Stromal cell of bone marrow (primary cell): ENCODE data around the gene SYNGR3.
"Not testable (repeated sequence)": the region's sequence is repeated elsewhere in the genome, so short reads cannot be mapped to it uniquely, and the experiment has no call there.

ENCODE experiments used
- DNase-seq: peaks from one replicate; pipeline ENCODE4 v3.0.0-alpha.2; 2012; ENCODE audit warnings: low read depth

Gene SYNGR3

DNA sequence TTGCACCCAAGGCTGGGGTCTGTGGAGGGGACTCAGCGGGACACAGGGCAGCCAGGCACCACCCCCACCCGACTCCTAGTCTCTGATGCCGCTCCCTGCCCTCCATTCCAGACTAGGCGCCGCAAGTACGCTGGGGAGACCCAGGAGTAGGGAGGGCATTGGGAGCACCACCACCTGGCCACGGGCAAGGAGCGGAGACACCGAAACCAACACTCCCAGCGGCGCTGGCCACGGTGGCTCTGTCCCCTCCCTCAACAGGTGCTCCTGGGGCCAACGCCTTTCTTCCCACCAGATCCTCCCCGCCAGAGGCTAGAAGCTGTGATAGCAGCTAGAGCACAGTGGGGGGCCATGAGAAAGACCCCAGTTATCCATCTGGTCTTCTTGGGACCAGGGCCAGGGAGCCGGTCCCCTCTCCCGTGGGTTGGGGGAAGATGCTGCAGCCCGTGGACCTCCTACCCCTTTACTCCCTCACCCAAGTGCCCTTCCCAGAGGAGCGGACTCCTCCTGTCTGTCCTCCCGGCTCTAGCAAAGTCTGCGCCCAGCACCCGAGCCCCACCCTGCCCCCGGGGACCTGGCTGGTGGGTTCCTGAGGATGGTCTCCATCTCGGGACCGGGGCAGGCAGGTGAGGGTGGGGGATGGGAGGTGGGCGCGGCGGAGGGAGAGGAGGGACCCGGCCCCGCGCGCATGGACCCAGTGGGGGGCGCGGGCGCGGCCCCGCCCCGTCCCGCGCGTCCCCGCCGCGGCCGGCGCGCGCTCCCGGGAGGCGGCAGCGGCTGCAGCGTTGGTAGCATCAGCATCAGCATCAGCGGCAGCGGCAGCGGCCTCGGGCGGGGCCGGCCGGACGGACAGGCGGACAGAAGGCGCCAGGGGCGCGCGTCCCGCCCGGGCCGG, at the start of gene SYNGR3:
Gene SYNGR3, plus strand, starts transcription at position 762 of the 892 bp plus-strand sequence. CDS start 133 bp downstream, outside the sequence.
- no peak for DNase-seq

DNA sequence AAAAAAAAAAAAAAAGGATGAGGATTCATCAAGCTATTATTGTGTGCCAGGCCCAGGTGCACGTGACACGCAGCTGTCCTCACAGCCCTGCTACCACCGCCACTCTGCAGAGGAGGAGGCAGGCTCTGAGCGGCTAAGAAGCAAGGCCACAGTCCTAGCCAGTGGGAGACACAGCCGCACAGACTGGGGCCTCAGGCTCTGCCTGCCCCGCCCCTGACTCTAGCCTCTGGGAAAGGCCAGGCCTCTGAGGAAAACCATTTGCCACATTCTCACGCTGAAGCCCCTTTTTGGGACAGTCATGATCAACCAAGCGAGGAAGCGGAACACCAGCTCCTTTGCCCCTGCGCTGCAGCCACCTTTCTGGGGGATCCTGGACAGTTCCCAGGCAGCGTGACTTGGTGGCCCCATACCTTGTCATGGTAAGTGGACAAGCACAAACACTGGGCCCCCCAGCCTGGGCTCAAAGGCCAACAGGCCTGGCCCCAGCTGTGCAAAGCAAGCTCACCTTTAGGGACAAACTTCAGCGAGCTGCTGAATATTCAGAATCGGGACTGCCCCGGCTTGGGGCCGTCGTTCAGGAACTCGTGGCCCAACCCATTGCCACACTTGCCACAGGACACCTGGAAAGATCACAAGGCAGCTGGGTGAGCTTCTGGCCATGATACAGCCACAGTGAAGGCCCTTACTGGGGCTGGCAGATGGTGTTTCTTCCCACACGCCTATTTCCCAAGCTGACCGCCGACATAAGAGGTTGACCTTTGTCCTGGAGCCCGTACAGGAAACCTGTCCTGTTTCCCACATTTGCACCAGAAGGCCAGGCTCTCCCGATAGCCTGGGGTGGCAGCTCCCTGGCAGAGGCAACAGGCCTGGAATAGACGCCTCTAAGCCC, 49.3 kb upstream of the SYNGR3 start:
- no peak for DNase-seq

- DNase-seq, result no peak
Measured at GRCh38 chr16:1941162-1942046, 48.4 kb upstream of the SYNGR3 start.

DNA sequence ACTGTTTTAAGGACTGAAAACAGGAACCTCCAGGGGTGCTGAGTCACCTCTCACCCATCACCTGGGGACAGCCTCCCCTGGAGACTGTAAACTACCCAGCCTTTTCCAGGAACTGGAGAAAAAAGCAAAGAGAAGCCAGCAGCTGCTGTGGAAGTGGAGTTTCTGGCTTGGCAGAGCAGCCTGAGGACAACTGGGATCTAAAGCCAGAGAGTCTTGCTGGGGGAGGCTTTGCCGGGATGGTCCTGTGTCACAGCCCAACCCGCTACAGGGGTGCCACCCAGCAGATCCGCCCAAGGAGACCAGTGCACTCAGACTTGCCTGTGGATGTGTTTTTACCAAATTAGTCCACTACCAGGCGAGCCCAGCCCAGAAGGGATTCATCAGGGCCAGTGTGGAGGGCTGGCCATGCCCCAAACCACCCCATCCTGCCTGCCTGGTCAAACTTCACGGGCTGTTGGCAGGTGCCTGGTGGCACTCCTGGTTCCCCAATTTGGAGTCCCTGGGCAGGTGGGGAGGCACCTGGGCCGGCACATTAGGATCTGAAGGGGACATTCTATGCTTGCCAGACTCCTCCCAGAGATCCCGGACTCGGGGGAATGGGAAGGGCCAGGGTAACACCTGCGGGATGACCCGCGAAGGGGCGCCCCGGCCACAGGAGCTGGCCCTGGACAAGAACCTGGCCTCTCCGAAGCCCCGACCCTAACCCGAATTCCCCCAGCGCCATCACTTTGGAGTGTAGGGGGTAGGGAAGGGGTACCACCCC, 47.5 kb upstream of the SYNGR3 start:
- DNase-seq, result no peak

DNA sequence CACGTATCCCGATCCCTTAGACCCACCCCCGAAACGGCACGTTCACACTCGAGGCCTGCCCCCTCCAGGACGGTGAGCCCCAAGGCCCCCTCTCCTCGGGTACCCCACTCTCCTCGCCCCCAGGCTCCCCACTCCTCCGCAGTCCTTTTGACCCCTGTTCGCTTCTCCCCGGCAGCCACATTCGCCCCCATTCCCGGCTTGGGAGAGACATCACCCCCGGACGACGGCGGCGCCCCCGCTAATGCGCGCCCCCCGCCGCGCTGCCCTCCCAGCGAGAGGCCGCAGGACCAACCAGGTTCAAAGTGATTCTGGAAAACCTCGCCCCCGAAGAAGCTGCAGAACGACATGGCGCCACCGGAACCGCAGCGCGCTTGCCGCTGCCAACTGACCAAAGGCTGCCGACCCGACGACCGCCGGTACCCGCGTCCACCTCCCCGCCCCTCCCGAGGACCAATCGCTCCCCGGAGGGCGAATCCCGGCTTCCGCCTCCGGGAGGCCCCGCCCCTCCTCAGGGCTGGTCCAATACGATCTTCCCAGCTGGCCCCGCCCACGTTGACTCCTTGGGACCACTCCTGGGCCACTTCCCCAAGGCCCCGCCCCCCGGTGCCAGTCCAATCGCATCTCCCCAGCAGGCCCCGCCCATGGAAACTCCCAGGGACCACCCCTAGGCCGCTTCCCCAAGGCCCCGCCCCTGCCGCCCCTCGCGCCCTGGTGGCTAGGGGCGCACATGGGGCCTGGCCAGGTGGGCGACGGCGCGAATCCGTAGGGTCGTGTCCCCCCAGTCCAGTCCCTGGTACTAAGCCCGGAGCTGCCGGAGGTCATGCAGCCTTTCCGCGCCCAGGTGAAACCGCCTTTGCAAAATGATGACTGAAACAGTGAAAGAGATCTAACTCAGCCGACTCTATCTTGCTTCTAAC, 46.7 kb upstream of the SYNGR3 start, which contains the start of gene MSRB1:
Gene MSRB1, minus strand, starts transcription at position 390 of the 917 bp plus-strand sequence. Its CDS starts 43 bp downstream, at position 347.
- DNase-seq, result peak; percentile 97

DNA sequence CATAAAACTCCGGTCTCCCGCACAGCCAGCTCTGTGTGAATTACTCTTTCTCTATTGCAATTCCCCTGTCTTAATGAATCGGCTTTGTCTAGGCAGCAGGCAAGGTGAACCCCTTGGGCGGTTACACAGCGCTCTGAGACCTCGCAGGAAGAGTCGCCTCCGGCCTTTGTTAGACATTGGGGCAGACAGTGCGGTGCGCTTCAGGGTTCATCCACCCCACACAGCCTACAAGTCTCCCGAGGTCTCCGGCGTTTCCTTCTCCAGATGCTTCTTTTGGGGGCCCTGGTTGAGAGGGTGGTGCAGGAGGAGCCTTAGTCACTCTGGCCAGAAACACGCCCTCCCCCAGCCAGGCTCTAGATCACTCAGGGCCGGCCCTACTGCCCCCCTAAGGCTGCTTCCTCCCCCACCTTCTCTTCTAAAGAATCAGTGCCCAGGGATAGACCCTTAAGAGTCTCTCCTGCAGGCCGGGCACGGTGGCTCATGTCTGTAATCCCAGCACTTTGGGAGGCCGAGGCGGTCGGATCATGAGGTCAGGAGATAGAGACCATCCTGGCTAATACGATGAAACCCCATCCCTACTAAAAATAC, 45.1 kb upstream of the SYNGR3 start:
- no peak for DNase-seq

GRCh38 chr16:1945559-1946391, 44.0 kb upstream of the SYNGR3 start:
- no peak for DNase-seq

DNA sequence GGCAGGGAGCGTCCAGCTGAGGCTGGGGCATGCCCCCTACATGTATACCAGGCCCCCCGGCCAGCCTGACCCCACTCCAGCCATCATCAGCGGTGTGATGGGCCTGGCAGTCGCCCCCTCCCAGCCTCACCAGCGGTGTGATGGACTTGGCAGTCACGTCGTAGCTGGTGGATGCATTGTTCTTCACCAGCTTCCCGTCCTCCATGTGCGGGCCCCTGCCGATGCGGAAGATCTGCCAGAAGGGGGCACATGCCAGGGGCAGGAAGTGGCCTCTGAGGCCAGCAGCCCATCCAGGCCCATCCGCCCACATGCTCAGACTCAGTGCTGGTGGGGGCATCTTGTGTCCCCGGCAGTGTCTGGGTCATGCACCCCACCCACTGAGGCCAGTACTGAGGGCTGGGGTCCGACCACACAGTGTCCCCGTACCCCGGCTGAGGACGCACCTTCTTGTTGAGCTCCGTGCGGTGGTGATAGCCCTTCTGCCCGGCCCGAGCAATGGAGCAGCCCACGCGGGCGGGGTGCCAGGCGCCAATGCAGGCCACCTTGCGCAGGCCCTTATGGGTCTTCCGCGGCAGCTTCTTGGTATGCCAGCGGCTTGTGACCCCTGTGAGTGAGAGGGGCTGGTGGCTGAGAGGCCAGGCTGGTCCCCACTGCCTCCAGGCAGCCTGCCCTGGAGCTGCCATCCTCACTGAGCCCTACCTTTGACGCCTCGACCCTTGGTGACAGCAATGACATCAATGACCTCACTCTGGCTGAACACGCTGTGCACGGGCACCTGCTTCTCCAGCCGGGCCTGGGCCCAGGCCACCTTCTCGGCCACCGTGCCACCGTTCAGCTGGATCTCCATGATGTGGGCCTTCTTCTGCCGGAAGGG, 43.0 kb upstream of the SYNGR3 start:
- no peak for DNase-seq

DNA sequence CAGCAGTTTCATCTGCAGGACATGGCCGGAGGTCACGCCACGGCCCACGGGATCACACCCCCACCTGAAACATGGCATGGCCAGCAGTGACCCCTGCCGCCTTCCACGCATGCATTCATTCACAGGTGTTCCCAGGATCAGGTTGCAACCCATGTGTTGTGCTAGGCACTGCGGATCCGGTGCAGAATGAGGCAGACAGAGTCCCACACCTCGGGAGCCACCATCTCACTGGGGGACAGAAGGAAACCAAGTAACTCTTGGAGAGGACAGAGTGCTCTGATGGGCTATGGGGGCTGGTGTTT, 42.5 kb upstream of the SYNGR3 start:
- no peak for DNase-seq

DNA sequence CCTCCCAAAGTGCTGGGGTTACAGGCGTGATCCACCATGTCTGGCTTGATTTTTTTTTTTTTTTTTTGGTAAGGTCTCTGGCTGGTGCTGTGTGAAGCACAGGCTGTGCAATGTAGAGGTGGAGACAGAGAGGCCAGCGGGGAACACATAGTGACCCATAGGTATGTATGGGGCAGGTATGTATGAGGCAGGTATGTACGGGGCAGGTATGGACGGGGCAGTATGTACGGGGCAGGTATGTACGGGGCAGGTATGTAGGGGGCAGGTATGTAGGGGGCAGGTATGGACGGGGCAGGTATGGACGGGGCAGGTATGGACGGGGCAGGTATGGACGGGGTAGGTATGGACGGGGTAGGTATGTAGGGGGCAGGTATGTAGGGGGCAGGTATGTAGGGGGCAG, 40.3 kb upstream of the SYNGR3 start:
- DNase-seq, result no peak

DNA sequence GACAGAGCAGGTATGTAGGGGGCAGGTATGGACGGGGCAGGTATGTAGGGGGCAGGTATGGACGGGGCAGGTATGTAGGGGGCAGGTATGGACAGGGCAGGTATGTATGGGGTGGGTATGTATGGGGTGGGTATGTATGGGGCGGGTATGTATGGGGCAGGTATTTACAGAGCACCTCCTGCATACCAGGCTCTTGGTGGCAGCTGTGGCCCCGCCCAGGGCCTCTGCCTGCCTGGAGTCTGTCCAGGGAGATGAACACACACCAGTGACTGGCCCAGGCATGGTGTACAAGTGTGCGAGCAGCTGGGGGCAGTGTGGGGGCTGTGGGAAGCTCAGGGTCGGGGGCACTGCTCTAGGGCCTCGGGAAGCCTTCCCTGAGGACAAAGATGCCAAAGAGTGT, 39.7 kb upstream of the SYNGR3 start:
- DNase-seq, result no peak

DNA sequence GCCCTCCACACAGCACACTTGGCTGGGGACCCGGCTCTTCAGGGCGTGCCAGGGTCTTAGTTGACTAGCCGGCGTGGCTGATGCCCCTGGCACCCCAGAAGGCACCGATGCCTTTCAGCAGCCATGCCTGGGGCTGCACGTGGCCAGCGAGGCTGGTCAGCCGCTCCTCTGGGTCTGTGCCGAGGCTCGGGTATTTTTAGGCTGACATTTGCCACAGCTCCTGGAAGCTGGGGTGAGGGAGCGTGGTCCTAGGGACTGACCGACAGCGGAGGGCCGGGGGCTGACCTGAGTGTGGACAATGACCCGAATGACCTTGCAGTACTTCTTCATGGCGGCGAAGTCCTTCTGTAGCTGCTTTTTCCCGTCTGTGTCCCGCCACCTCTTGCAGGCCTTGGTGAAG, 39.2 kb upstream of the SYNGR3 start:
- DNase-seq, result no peak

- no peak for DNase-seq
Measured at GRCh38 chr16:1953734-1954133, 36.0 kb upstream of the SYNGR3 start.

GRCh38 chr16:1957434-1958142, 32.2 kb upstream of the SYNGR3 start:
- not testable (repeated sequence) for DNase-seq

DNA sequence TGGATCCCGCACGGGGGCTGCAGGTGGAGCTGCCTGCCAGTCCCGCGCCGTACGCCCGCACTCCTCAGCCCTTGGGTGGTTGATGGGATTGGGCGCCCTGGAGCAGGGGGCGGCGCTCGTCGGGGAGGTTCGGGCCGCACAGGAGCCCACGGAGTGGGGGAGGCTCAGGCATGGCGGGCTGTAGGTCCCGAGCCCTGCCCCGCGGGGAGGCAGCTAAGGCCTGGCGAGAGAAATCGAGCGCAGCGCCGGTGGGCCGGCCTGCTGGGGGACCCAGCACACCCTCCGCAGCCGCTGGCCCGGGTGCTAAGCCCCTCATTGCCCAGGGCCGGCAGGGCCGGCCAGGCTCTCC, 31.7 kb upstream of the SYNGR3 start:
- not testable (repeated sequence) for DNase-seq

DNA sequence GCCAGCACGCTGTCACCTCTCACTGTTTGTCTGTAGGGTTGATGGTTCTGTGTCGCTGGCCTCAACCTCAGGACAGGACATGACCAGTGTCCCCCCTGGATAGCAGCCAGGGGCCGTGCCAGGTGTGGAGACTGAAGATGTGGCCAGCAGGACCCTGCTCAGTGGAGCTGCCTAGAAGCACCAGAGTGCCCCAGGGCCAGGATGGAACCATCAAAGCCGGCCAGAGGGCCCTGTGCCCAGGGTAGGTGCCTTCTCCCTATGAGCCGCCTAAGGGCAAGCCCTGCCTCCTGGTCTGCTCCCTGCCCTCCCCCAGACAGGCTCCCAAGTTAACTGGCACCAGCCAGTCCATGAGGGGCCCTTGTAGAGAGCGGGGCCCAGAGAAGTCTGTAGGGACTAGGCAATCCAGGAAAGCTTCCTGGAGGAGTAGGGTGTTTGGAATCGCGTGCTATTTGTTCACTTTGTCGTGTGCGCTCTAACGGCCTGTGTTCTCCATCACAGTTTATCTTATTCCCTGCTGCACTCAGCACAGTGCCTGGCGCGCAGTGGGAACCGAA, 31.0 kb upstream of the SYNGR3 start:
- no peak for DNase-seq
